GM12874 (cell line): ENCODE data around the gene RNASE7.

ENCODE experiments used
- CTCF ChIP-seq: IDR thresholded peaks from 2 replicates; pipeline ENCODE4 v1.5.1; 2011; ENCODE audit warnings: low read depth, mild to moderate bottlenecking, control low read depth, low read length, moderate library complexity; ENCODE audit not compliant: insufficient read depth

The RNASE7 gene

GRCh38 chr14:21072031-21072473 lies 29.9 kb downstream of the RNASE7 start:
- no peak for TF ChIP-seq CTCF

GRCh38 chr14:21072781-21073339 lies 30.7 kb downstream of the RNASE7 start:
- TF ChIP-seq CTCF: no peak

- TF ChIP-seq CTCF: no peak
These were observed 31.8 kb downstream of the RNASE7 start for GRCh38 chr14:21073921-21074320.

GRCh38 chr14:21074398-21075272 lies 32.5 kb downstream of the RNASE7 start:
- no peak for TF ChIP-seq CTCF

- no peak for TF ChIP-seq CTCF
These were observed 33.7 kb downstream of the RNASE7 start for GRCh38 chr14:21075719-21076437.

- TF ChIP-seq CTCF: no peak
These were observed 35.5 kb downstream of the RNASE7 start for GRCh38 chr14:21077672-21078071.

- no peak for TF ChIP-seq CTCF
These were observed 36.1 kb downstream of the RNASE7 start for GRCh38 chr14:21078287-21078686.
